Breast epithelium (tissue), 4 donors: Measurements from ENCODE around the gene DCDC2C. TPM values are rescaled to one million over a fixed set of nuclear protein-coding genes. Genes with fewer than 3 reads are reported as not detected.
A peak's percentile ranks its signal among the peaks of the same experiment; 100 is the strongest.
"Not testable (repeated sequence)": the region's sequence is repeated elsewhere in the genome, so short reads cannot be mapped to it uniquely, and the experiment has no call there.

ENCODE experiments used
- DNase-seq, 2 donors: peaks; one replicate each; pipeline ENCODE4 v3.0.0-alpha.2; 2019; ENCODE audit warnings: low spot score in 2 of 2
- H3K27ac ChIP-seq, 2 donors: fragments of 200-600 bp; sonication (generic) in 1 of 2; one replicate each; pipeline ENCODE4 v1.5.1; 2016 to 2019; ENCODE audit warnings: mild to moderate bottlenecking in 1 of 2
- H3K27me3 ChIP-seq, 2 donors: fragments of 200-600 bp; sonication (generic) in 1 of 2; one replicate each; pipeline versions ENCODE4 v1.5.1 to v1.6.0; 2017 to 2019; ENCODE audit warnings: control low read depth in 1 of 2, mild to moderate bottlenecking in 1 of 2
- H3K36me3 ChIP-seq: fragments of 200-600 bp; one replicate; pipeline ENCODE4 v1.5.1; 2019
- H3K4me1 ChIP-seq, 2 donors: fragments of 200-600 bp; sonication (generic); one replicate each; pipeline ENCODE4 v1.5.1; 2016 to 2019; ENCODE audit warnings: control low read depth in 1 of 2
- H3K4me3 ChIP-seq, 3 donors: fragments of 200-600 bp; sonication (generic); 1 replicate in 2 of 3; 2 replicates in 1 of 3; pipeline ENCODE4 v1.5.1; 2016 to 2019; ENCODE audit warnings: mild to moderate bottlenecking in 3 of 3, moderate library complexity in 2 of 3
- H3K9me3 ChIP-seq, 2 donors: fragments of 200-600 bp; sonication (generic) in 1 of 2; one replicate each; pipeline ENCODE4 v1.5.1; 2016 to 2019; ENCODE audit warnings: control low read depth in 1 of 2
- CTCF ChIP-seq, 3 donors: fragments of 450-650 bp; IDR thresholded peaks; one replicate each; pipeline ENCODE4 v1.5.1; 2016 to 2017; ENCODE audit warnings: antibody characterized with exemption in 3 of 3, mild to moderate bottlenecking in 3 of 3, moderate library complexity in 3 of 3
- POLR2A ChIP-seq: fragments of 450-650 bp; IDR thresholded peaks from one replicate; pipeline ENCODE4 v1.6.1; 2016; ENCODE audit warnings: antibody characterized with exemption, mild to moderate bottlenecking, moderate library complexity
- POLR2AphosphoS5 ChIP-seq, 3 donors: sonication (generic); formaldehyde crosslinking; IDR thresholded peaks; one replicate each; pipeline ENCODE4 v1.6.1; 2017; ENCODE audit warnings: antibody characterized with exemption in 3 of 3
- intact Hi-C: fragments of 100-400 bp; cut with DNase I; formaldehyde crosslinking; loops from one replicate; pipeline ENCODE4 v1.15.1; 2023; ENCODE audit warnings: low total_unique reads
- total RNA-seq, 3 donors: library from RNA; depleted of rRNA; stranded (reverse); fragments of >200 nt; gene quantifications; one replicate each; pipeline ENCODE4 v1.1.0, GENCODE V29; 2016

The DCDC2C gene
- total RNA-seq, 3 donors from 2014 or later, result 0.33 to 0.59 (median 0.48) TPM

DNA sequence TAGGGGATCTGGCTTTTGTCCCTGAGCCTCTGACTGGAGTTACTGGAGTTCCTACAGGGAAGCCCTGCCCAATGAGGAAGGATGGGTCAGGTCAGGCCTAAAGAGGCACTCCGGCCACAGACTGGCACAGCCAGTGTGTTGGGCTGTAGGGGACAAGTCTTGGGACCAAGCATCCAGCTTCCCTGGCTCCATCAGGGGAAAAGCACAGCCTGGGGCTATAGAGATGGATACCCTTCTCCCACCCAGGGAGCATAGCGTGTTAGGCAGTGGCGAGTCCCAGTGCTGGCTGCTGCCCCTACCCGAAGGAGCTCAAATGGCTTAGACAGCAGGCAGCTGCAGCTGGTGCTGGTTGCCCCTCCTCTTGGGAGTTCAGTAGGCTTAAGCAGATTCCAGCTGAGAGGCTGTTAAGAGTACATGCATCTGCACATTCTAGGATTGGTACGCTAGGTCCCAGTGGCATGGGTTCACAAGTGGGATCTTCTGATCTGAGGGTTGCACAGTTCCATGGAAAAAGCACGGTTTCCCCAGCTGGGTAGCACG is 111.4 kb downstream of the DCDC2C start:
- no peak overlapping the region for H3K4me3 ChIP-seq
- TF ChIP-seq POLR2A (no peak), CTCF (IDR thresholded peaks at IDR 0.05) (no peak), POLR2AphosphoS5 (IDR thresholded peaks at IDR 0.05) (no peak)
- H3K27ac ChIP-seq, result no peak overlapping the region
- H3K27me3 ChIP-seq, result no peaks in the 10 kb centered on the region
- intact Hi-C loops, result no loop called here
- no peaks in the 10 kb centered on the region for H3K4me1 ChIP-seq
- DNase-seq, result no peak
- H3K9me3 ChIP-seq, result peaks cover 5 to 26% of the 10 kb centered on the region in 2 donors
- no peaks in the 10 kb centered on the region for H3K36me3 ChIP-seq

DNA sequence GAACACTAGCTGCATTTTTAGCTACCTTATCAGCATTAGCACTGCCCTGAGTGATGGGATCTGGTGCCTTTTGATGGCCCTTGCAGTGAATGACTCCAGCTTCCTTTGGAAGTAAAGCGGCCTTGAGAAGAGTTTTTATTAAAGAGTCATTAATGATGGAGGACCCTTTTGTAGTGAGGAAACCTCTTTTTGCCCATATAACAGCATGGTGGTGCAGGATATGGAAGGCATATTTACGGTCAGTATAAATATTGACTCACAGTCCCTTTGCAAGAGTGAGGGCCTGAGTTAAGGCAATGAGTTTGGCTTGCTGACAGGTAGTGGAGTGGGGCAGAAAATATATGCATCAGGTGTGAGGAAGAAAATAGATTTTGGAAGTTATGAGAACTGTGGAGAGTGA is 113.8 kb downstream of the DCDC2C start:
- H3K27me3 ChIP-seq, H3K36me3 ChIP-seq, H3K4me3 ChIP-seq, DNase-seq, intact Hi-C loops, H3K4me1 ChIP-seq, H3K27ac ChIP-seq: not testable (repeated sequence)
- H3K9me3 ChIP-seq, result peaks cover 2 to 26% of the 10 kb centered on the region in 2 donors

- H3K27me3 ChIP-seq, result no peaks in the 10 kb centered on the region
- no peak overlapping the region for H3K4me3 ChIP-seq
- peaks cover 0 to 9% of the 10 kb centered on the region in 2 donors for H3K9me3 ChIP-seq
- H3K4me1 ChIP-seq, result no peaks in the 10 kb centered on the region
- no peak overlapping the region for H3K27ac ChIP-seq
- no peaks in the 10 kb centered on the region for H3K36me3 ChIP-seq
- no peak for TF ChIP-seq POLR2A
- no peak for TF ChIP-seq CTCF (IDR thresholded peaks at IDR 0.05)
- TF ChIP-seq POLR2AphosphoS5 (IDR thresholded peaks at IDR 0.05), result no peak
- intact Hi-C loops, result no loop called here
- DNase-seq, result no peak
These were observed 120.4 kb downstream of the DCDC2C start for GRCh38 chr2:3823748-3824147.

DNA sequence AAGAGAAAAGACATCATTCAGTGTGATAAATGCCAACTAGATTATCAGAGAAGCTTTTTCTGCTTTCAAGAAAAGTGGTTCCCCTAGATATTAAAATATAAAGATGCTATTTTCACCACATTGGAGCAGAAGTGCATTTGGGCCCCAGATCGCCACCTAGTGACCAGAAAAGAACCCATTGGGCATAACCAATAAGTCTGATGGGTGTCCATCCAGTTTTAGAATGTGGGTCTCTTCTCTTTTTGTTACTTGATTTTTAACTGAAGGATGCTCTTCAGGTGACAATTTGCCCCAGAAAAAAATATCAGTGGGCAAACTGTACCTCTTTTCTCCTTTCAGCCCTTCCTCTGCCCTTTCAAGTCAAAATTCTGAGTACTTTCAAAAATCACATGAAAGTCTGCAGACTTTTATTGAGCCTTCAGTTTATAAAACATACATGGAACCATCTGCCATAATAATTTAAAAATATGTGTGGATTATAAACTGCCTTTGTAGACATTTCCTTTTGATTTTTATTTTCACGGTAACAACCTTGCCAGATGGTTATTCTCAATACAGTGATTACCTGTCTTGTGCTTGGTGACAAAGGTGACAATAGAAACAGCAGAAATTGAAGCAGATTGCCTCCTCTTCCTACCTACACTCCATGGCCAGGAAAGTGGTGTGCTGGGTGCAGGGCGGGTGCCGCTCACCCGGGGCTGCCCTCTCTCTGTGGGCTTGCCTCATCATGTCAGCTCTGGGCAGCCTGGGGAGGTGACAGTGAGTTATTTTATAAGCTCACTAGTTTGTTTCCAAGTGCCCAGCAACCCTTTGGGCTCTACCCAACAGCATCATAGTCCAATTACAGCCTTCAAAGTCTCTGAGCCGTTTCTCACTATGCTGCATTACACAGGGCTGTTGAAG is 124.5 kb downstream of the DCDC2C start:
- DNase-seq, result no peak
- TF ChIP-seq POLR2A (no peak), CTCF (IDR thresholded peaks at IDR 0.05) (peak in 1 of 3 donors; percentile 33), POLR2AphosphoS5 (IDR thresholded peaks at IDR 0.05) (no peak)

DNA sequence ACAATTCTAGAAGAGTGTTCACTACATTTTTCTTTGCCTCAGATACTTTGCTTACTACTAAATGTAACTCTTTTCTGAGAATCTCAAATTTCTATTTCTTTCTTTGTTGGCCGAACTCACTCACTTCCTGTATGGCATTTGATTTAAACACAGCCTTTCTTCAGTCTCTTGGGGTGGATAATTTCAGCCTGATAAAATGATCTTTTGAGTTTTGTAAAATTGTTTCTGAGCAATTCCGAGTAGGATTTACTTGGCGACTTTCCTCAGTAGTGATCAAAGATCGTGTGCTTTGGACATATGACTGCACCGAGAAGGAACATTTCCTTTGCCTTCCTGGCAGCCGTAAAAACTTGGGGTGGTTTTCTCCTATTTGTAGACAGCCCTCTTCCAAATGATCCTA is 127.4 kb downstream of the DCDC2C start:
- TF ChIP-seq POLR2A, result no peak
- no peak for TF ChIP-seq POLR2AphosphoS5 (IDR thresholded peaks at IDR 0.05)
- no peak for TF ChIP-seq CTCF (IDR thresholded peaks at IDR 0.05)
- Histone ChIP-seq H3K27ac (no peak overlapping the region), H3K4me3 (no peak overlapping the region), H3K4me1 (no peaks in the 10 kb centered on the region), H3K9me3 (peaks cover 0 to 8% of the 10 kb centered on the region in 2 donors), H3K27me3 (no peaks in the 10 kb centered on the region), H3K36me3 (no peaks in the 10 kb centered on the region)
- DNase-seq, result no peak
- intact Hi-C loops, result loop anchor here (10.0 kb wide), 1 partner anchor 1654 kb away; no protein-coding TSS in a partner anchor

More for the DNA sequence above, 124.5 kb downstream of the DCDC2C start:
- Histone ChIP-seq H3K36me3 (no peaks in the 10 kb centered on the region), H3K9me3 (peaks cover 0 to 15% of the 10 kb centered on the region in 2 donors), H3K4me3 (no peak overlapping the region), H3K27ac (no peak overlapping the region), H3K27me3 (no peaks in the 10 kb centered on the region), H3K4me1 (no peaks in the 10 kb centered on the region)
- intact Hi-C loops, result no loop called here
